ENCODE results near the gene PIP5K1C. TPM values are rescaled to one million over a fixed set of nuclear protein-coding genes. Genes with fewer than 3 reads are reported as not detected.

The PIP5K1C gene
- total and polyA plus RNA-seq, 2 donors (not counting 1 experiment from before 2014, with no cell fraction given) = 10.4 to 46.7 TPM

DNA sequence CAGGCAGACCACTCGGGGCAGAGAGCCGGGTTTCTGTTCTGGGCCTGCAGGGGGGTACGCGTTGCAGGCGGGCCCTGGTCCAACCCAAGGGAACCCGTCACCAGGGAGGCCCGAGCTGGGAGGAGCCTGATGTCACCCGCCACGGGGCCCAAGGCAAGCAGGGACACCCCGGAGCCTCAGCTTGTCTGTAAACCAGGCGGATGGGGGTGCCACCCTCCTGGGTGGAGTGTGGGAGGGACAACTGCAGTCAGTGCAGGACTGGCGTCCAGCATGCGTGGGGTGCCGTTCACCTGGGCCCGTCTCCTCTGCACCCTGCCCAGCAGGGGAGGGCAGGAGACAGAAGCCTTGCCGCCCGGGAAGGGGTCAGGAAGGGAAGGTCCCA, 80.6 kb downstream of the PIP5K1C start:
- Histone ChIP-seq H3K79me2 (ENCODE audit: control insufficient read depth, insufficient read depth, low read length) (peaks cover 37% of the 10 kb centered on the region), H3K4me2 (replicated peaks; ENCODE audit: low read depth, low read length, poor library complexity, severe bottlenecking) (no peak overlapping the region), H3K9me3 (ENCODE audit: control extremely low read depth in 1 of 3, control insufficient read depth in 2 of 3, insufficient read depth in 1 of 3, low read length in 2 of 3) (no peaks in the 10 kb centered on the region), H3K9ac (ENCODE audit: low read length) (no peak overlapping the region), H3K27me3 (replicated peaks in 1 of 4; ENCODE audit: control extremely low read depth in 1 of 4, control insufficient read depth in 3 of 4, insufficient read depth in 4 of 4, low read length in 3 of 4) (no peaks in the 10 kb centered on the region), H3K4me3 (ENCODE audit: control extremely low read depth in 1 of 5, extremely low read depth in 1 of 5, insufficient read depth in 1 of 5, low read depth in 2 of 5, low read length in 4 of 5) (no peak overlapping the region), H2AFZ (ENCODE audit: insufficient read depth, low read depth, low read length, poor library complexity, severe bottlenecking) (no peak overlapping the region), H3K27ac (ENCODE audit: low read length in 2 of 2) (no peak overlapping the region), H3K36me3 (replicated peaks in 1 of 2; ENCODE audit: control extremely low read depth in 1 of 2, control insufficient read depth in 1 of 2, extremely low read depth in 1 of 2, insufficient read depth in 2 of 2, low read length in 1 of 2) (peaks cover 0 to 31% of the 10 kb centered on the region in 2 experiments), H4K20me1 (ENCODE audit: control insufficient read depth, insufficient read depth, low read length, poor library complexity, severe bottlenecking) (peaks cover 44% of the 10 kb centered on the region), H3K4me1 (ENCODE audit: control insufficient read depth in 2 of 2, insufficient read depth in 2 of 2, low read length in 2 of 2) (peaks cover 12 to 15% of the 10 kb centered on the region in 2 donors)
- intact Hi-C loops (cut with micrococcal nuclease) = no loop called here
- ATAC-seq (ENCODE audit: low read depth) = no peak
- no peaks in the 10 kb centered on the region for H3K27me3 Mint-ChIP-seq
- no peak overlapping the region for H3K27ac Mint-ChIP-seq
- ChIA-PET CTCF (interaction anchor here (0.5 to 6.4 kb wide), 6 partner anchors 11 to 286 kb away, joined by 3 to 47 read pairs (median 4); no protein-coding TSS in a partner anchor), POLR2A (interaction anchor here (0.5 to 0.6 kb wide), 2 partner anchors 319 to 1794 kb away, joined by 5 to 7 read pairs; no protein-coding TSS in a partner anchor)
- H3K4me1 Mint-ChIP-seq = peaks cover 20% of the 10 kb centered on the region
- 92% methylated on average over 17 of the region's 17 CpGs for WGBS (ENCODE audit: insufficient coverage)
- H3K4me3 Mint-ChIP-seq = no peak overlapping the region
- no peaks in the 10 kb centered on the region for H3K9me3 Mint-ChIP-seq (ENCODE audit: insufficient read depth)
- TF ChIP-seq EZH2 (IDR thresholded peaks at IDR 0.05; ENCODE audit: borderline replicate concordance, insufficient read depth, low read depth, low read length, poor library complexity, severe bottlenecking) (no peak), CTCF (IDR thresholded peaks at IDR 0.05) (no peak)
- DNase-seq = no peak

GRCh38 chr19:3618811-3619630, 81.2 kb downstream of the PIP5K1C start:
- peaks cover 0 to 36% of the 10 kb centered on the region in 2 experiments for H3K36me3 ChIP-seq (replicated peaks in 1 of 2; ENCODE audit: control extremely low read depth in 1 of 2, control insufficient read depth in 1 of 2, extremely low read depth in 1 of 2, insufficient read depth in 2 of 2, low read length in 1 of 2)
- peaks cover 14% of the 10 kb centered on the region for H3K4me1 Mint-ChIP-seq
- peaks cover 38% of the 10 kb centered on the region for H4K20me1 ChIP-seq (ENCODE audit: control insufficient read depth, insufficient read depth, low read length, poor library complexity, severe bottlenecking)
- no peaks in the 10 kb centered on the region for H3K27me3 Mint-ChIP-seq
- CTCF ChIA-PET = interaction anchor here (0.5 to 6.4 kb wide), 7 partner anchors 11 to 285 kb away, joined by 3 to 47 read pairs (median 4); partner anchors contain the start of gene GIPC3
- no peak overlapping the region for H3K27ac ChIP-seq (ENCODE audit: low read length in 2 of 2)
- no peak overlapping the region for H3K27ac Mint-ChIP-seq
- WGBS (ENCODE audit: insufficient coverage) = 94% methylated on average over 29 of the region's 31 CpGs
- no peak overlapping the region for H3K4me3 ChIP-seq (ENCODE audit: control extremely low read depth in 1 of 5, extremely low read depth in 1 of 5, insufficient read depth in 1 of 5, low read depth in 2 of 5, low read length in 4 of 5)
- no peak for DNase-seq
- H2AFZ ChIP-seq (ENCODE audit: insufficient read depth, low read depth, low read length, poor library complexity, severe bottlenecking) = no peak overlapping the region
- H3K4me2 ChIP-seq (replicated peaks; ENCODE audit: low read depth, low read length, poor library complexity, severe bottlenecking) = peak overlapping the region; percentile 59
- H3K4me3 Mint-ChIP-seq = no peak overlapping the region
- intact Hi-C loops (cut with micrococcal nuclease) = loop anchor here (1.0 kb wide), 2 partner anchors 33 to 74 kb away; no protein-coding TSS in a partner anchor
- no peaks in the 10 kb centered on the region for H3K9me3 ChIP-seq (ENCODE audit: control extremely low read depth in 1 of 3, control insufficient read depth in 2 of 3, insufficient read depth in 1 of 3, low read length in 2 of 3)
- no peak for ATAC-seq (ENCODE audit: low read depth)
- POLR2A ChIA-PET = interaction anchor here (0.6 kb wide), 1 partner anchor 318 kb away, joined by 5 read pairs; no protein-coding TSS in a partner anchor
- no peaks in the 10 kb centered on the region for H3K9me3 Mint-ChIP-seq (ENCODE audit: insufficient read depth)
- no peak overlapping the region for H3K9ac ChIP-seq (ENCODE audit: low read length)
- TF ChIP-seq CTCF (IDR thresholded peaks at IDR 0.05) (peak; percentile 44), EZH2 (IDR thresholded peaks at IDR 0.05; ENCODE audit: borderline replicate concordance, insufficient read depth, low read depth, low read length, poor library complexity, severe bottlenecking) (no peak)
- H3K79me2 ChIP-seq (ENCODE audit: control insufficient read depth, insufficient read depth, low read length) = peaks cover 31% of the 10 kb centered on the region
- H3K27me3 ChIP-seq (replicated peaks in 1 of 4; ENCODE audit: control extremely low read depth in 1 of 4, control insufficient read depth in 3 of 4, insufficient read depth in 4 of 4, low read length in 3 of 4) = no peaks in the 10 kb centered on the region
- peaks cover 12 to 15% of the 10 kb centered on the region in 2 donors for H3K4me1 ChIP-seq (ENCODE audit: control insufficient read depth in 2 of 2, insufficient read depth in 2 of 2, low read length in 2 of 2)

Data from B cell (primary cell).